ENCODE results near the gene HSDL1.

- no peak for TF ChIP-seq POLR2AphosphoS5 (IDR thresholded peaks at IDR 0.05)
- no peak for TF ChIP-seq RAD21 (conservative IDR thresholded peaks at IDR 0.05)
- TF ChIP-seq EP300 (conservative IDR thresholded peaks at IDR 0.05; ENCODE audit: poor library complexity, severe bottlenecking): no peak
- no peak for TF ChIP-seq CTCF (IDR thresholded peaks at IDR 0.05; ENCODE audit: poor library complexity, severe bottlenecking)
- no peak for TF ChIP-seq REST (IDR thresholded peaks at IDR 0.05; ENCODE audit: borderline replicate concordance)
- no peak for TF ChIP-seq MXI1 (conservative IDR thresholded peaks at IDR 0.05; ENCODE audit: poor library complexity, severe bottlenecking)
- no peak for TF ChIP-seq TAF1 (IDR thresholded peaks at IDR 0.05; ENCODE audit: low read depth)
- TF ChIP-seq EZH2 (IDR thresholded peaks at IDR 0.05; ENCODE audit: borderline replicate concordance, insufficient read depth, low read length, poor library complexity, severe bottlenecking): no peak
- no peak for TF ChIP-seq SMC3 (conservative IDR thresholded peaks at IDR 0.05; ENCODE audit: poor library complexity)
Measured at GRCh38 chr16:84104231-84104630, 40.7 kb downstream of the HSDL1 start.
